GM12878 (cell line): ENCODE measurements around the gene RRP1B. TPM values are rescaled to one million over a fixed set of nuclear protein-coding genes. Genes with fewer than 3 reads are reported as not detected.

Experiments
- ATAC-seq: fragments of 200-7000 bp; cut with Tn5 transposase; 3 replicates; pipeline ENCODE4 v1.9.1; 2020; ENCODE audit warnings: mild to moderate bottlenecking, moderate library complexity
- BruUV-seq: library from RNA; stranded (reverse); fragments of 400-500 nt; replicated peaks from 2 replicates; lab custom pipeline; 2021; lab: Mats Ljungman, UMichigan
- CTCF ChIA-PET: fragments of 300-600 bp; sonication (Branson Sonifier 250); formaldehyde crosslinking; extraction: SDS; loops from one replicate; lab custom pipeline; 2021; ENCODE audit warnings: inconsistent platforms; lab: Yijun Ruan, JAX
- POLR2A ChIA-PET: fragments of 350-600 bp; formaldehyde crosslinking; extraction: SDS; loops from one replicate; lab custom pipeline; 2021; ENCODE audit warnings: inconsistent platforms; lab: Charles Lee
- RAD21 ChIA-PET: fragments of 300-600 bp; sonication (Branson Sonifier 250); formaldehyde crosslinking; loops from one replicate; lab custom pipeline; 2023; ENCODE audit warnings: antibody characterized with exemption; ENCODE audit not compliant: unreplicated experiment; lab: Charles Lee
- SMC1A ChIA-PET: fragments of 300-600 bp; sonication (Branson Sonifier 250); formaldehyde crosslinking; loops from one replicate; lab custom pipeline; 2023; ENCODE audit not compliant: unreplicated experiment, uncharacterized antibody; lab: Charles Lee
- DNase-seq: peaks from one replicate; pipeline ENCODE4 v3.0.0-alpha.2; 2011; ENCODE audit warnings: low read depth, low spot score
- FAIRE-seq: peaks from 3 replicates; lab custom pipeline; 2011; peaks lifted over from hg19 to GRCh38; lab: Jason Lieb, UNC
- H2AFZ ChIP-seq: 2 replicates; pipeline ENCODE4 v1.6.0; 2011; ENCODE audit warnings: low read depth, low read length, control low read depth; ENCODE audit not compliant: control insufficient read depth
- H3K27ac ChIP-seq: 2 replicates; pipeline ENCODE4 v1.5.1; 2011; ENCODE audit warnings: control low read depth; ENCODE audit not compliant: control insufficient read depth, insufficient read depth
- H3K27me3 ChIP-seq, 2 experiments: replicated peaks in 1 of 2; 2 replicates each; pipeline versions ENCODE4 v1.6.0 to v1.6.1; 2011; ENCODE audit warnings: low read length in 1 of 2; ENCODE audit not compliant: control insufficient read depth in 2 of 2, insufficient read depth in 2 of 2
- H3K36me3 ChIP-seq, 2 experiments: 2 replicates each; pipeline ENCODE4 v1.5.1; 2011; ENCODE audit warnings: low read length in 1 of 2; ENCODE audit not compliant: control insufficient read depth in 2 of 2, insufficient read depth in 2 of 2
- H3K4me1 ChIP-seq: 2 replicates; pipeline ENCODE4 v1.6.1; 2011; ENCODE audit warnings: mild to moderate bottlenecking, low read length, moderate library complexity, mixed read lengths; ENCODE audit not compliant: control insufficient read depth, insufficient read depth
- H3K4me2 ChIP-seq: 2 replicates; pipeline ENCODE4 v1.6.0; 2011; ENCODE audit warnings: control low read depth; ENCODE audit not compliant: control insufficient read depth, insufficient read depth
- H3K4me3 ChIP-seq: fragments of 200-600 bp; sonication (generic); 2 replicates; pipeline ENCODE4 v1.5.1; 2016
- H3K79me2 ChIP-seq: 2 replicates; pipeline ENCODE4 v1.6.0; 2011; ENCODE audit warnings: low read length; ENCODE audit not compliant: control insufficient read depth, insufficient read depth
- H3K9ac ChIP-seq: 2 replicates; pipeline ENCODE4 v1.8.0; 2011; ENCODE audit warnings: low read length, control low read depth, mixed read lengths; ENCODE audit not compliant: control insufficient read depth, insufficient read depth
- H3K9me3 ChIP-seq: replicated peaks from 3 replicates; pipeline ENCODE4 v1.5.1; 2011; ENCODE audit warnings: mild to moderate bottlenecking, low read length; ENCODE audit not compliant: control insufficient read depth, insufficient read depth
- H4K20me1 ChIP-seq: 2 replicates; pipeline ENCODE4 v1.6.0; 2011; ENCODE audit not compliant: control insufficient read depth, insufficient read depth
- ASH2L ChIP-seq: fragments of 300-600, 200-600 bp; sonication (generic); IDR thresholded peaks from 2 replicates; pipeline ENCODE4 v1.6.1; 2017; ENCODE audit warnings: low read depth, mild to moderate bottlenecking, borderline replicate concordance
- BCL3 ChIP-seq: IDR thresholded peaks from 2 replicates; pipeline ENCODE4 v1.6.1; 2011; ENCODE audit warnings: borderline replicate concordance, low read depth, mild to moderate bottlenecking, moderate library complexity, low read length; ENCODE audit not compliant: insufficient read depth, poor library complexity, severe bottlenecking
- CHD2 ChIP-seq: IDR thresholded peaks from 2 replicates; pipeline ENCODE4 v1.6.1; 2011; ENCODE audit warnings: low read depth, low read length, improper control_type of control experiment, borderline replicate concordance
- FOXM1 ChIP-seq: IDR thresholded peaks from 2 replicates; pipeline ENCODE4 v1.6.1; 2012; ENCODE audit warnings: low read depth, mild to moderate bottlenecking, inconsistent platforms, low read length, moderate library complexity
- HDAC2 ChIP-seq: fragments of 200-600 bp; sonication (generic); IDR thresholded peaks from 2 replicates; pipeline ENCODE4 v1.6.1; 2017
- HDAC6 ChIP-seq: fragments of 200-600 bp; sonication (generic); IDR thresholded peaks from one replicate; pipeline ENCODE4 v1.8.0; 2017; ENCODE audit warnings: antibody characterized with exemption; ENCODE audit not compliant: unreplicated experiment
- IKZF2 ChIP-seq, 2 experiments: fragments of 450-650 bp; IDR thresholded peaks; 2 replicates each; pipeline ENCODE4 v1.6.1; 2017; ENCODE audit warnings: mild to moderate bottlenecking in 2 of 2, moderate library complexity in 2 of 2
- JUND ChIP-seq: IDR thresholded peaks from 2 replicates; pipeline ENCODE4 v1.6.1; 2012; ENCODE audit warnings: low read depth, mild to moderate bottlenecking, low read length, improper control_type of control experiment, moderate library complexity
- MEF2B ChIP-seq: fragments of 450-650 bp; IDR thresholded peaks from 2 replicates; pipeline ENCODE4 v1.6.1; 2018; ENCODE audit warnings: mild to moderate bottlenecking, moderate library complexity; ENCODE audit not compliant: partially characterized antibody, poor library complexity, severe bottlenecking
- MTA2 ChIP-seq: fragments of 450-650 bp; IDR thresholded peaks from 2 replicates; pipeline ENCODE4 v1.6.1; 2016; ENCODE audit warnings: low read depth, mild to moderate bottlenecking, moderate library complexity
- MXI1 ChIP-seq: fragments of 150-350 bp; IDR thresholded peaks from 2 replicates; pipeline ENCODE4 v1.6.1; 2011; ENCODE audit warnings: low read depth, mild to moderate bottlenecking, inconsistent platforms, low read length, improper control_type of control experiment
- NR2F1 ChIP-seq: fragments of 450-650 bp; conservative IDR thresholded peaks from 2 replicates; pipeline ENCODE4 v1.6.1; 2017; ENCODE audit warnings: mild to moderate bottlenecking
- PAX8 ChIP-seq: fragments of 450-650 bp; IDR thresholded peaks from 2 replicates; pipeline ENCODE4 v1.6.1; 2017; ENCODE audit warnings: mild to moderate bottlenecking, moderate library complexity
- RUNX3 ChIP-seq: IDR thresholded peaks from 2 replicates; pipeline ENCODE4 v1.6.1; 2012; ENCODE audit warnings: low read length, inconsistent platforms
- TARDBP ChIP-seq: IDR thresholded peaks from 2 replicates; pipeline ENCODE4 v1.6.1; 2016; ENCODE audit warnings: borderline replicate concordance
- YBX1 ChIP-seq: fragments of 450-650 bp; IDR thresholded peaks from 2 replicates; pipeline ENCODE4 v1.6.1; 2016; ENCODE audit warnings: antibody characterized with exemption
- ZBTB4 ChIP-seq: fragments of 450-650 bp; formaldehyde crosslinking; IDR thresholded peaks from 2 replicates; pipeline ENCODE4 v1.4.0; 2022; ENCODE audit warnings: mild to moderate bottlenecking, moderate library complexity
- ZNF24 ChIP-seq: fragments of 450-650 bp; IDR thresholded peaks from 2 replicates; pipeline ENCODE4 v1.6.1; 2017; ENCODE audit warnings: antibody characterized with exemption, mild to moderate bottlenecking
- ZNF384 ChIP-seq: IDR thresholded peaks from 2 replicates; pipeline ENCODE4 v1.6.1; 2012; ENCODE audit warnings: low read depth, mild to moderate bottlenecking, low read length, improper control_type of control experiment, borderline replicate concordance
- WGBS: methylation state at CpG from one replicate; pipeline ENCODE4 v1.1.6; 2016; ENCODE audit warnings: low lambda C conversion rate; ENCODE audit not compliant: insufficient replicate concordance, insufficient coverage; ENCODE audit errors: missing lambda C conversion rate; 5-methylcytosine and 5-hydroxymethylcytosine counted together
- in situ Hi-C: fragments of 300-500 bp; cut with MboI; formaldehyde crosslinking; loops from 9 replicates; pipeline ENCODE4 v1.14.3; 2018; ENCODE audit warnings: mixed read lengths
- intact Hi-C: fragments of 100-400 bp; cut with micrococcal nuclease; formaldehyde crosslinking; loops from one replicate; pipeline ENCODE4 v1.14.2; 2022; ENCODE audit not compliant: unreplicated experiment
- polyA plus RNA-seq, 11 experiments: library from polyadenylated mRNA; depleted of rRNA in 4 of 11; unstranded in 6 of 11; stranded (reverse) in 5 of 11; fragments of >200 nt; fragmentation: Nextera tagmentation in 4 of 11; fragmentation: Illumina TruSeq in 1 of 11; extraction: Ambion mirVana in 4 of 11; extraction: Trizol in 1 of 11; gene quantifications; 1 replicate in 1 of 11; 2 replicates in 10 of 11; pipeline versions ENCODE4 v1.2.1 to v1.2.3, GENCODE V29; 2011 to 2016; ENCODE audit warnings: inconsistent platforms in 2 of 11, missing spikeins in 2 of 11, low read depth in 1 of 11
- total RNA-seq, 4 experiments: library from RNA; depleted of rRNA in 3 of 4; stranded (reverse); fragments of >200 nt in 3 of 4; fragmentation: Illumina TruSeq in 1 of 4; extraction: Trizol in 1 of 4; gene quantifications; 2 replicates each; pipeline versions ENCODE4 v1.2.1 to v1.2.3, GENCODE V29; 2013 to 2021

The RRP1B gene
- total and polyA plus RNA-seq, 10 of the 15 experiments (the other 5 are each of a cell fraction or from before 2014, with no cell fraction given): 8.1 to 57.4 (median 38.1) TPM

GRCh38 chr21:43667191-43667904 lies 8.0 kb downstream of the RRP1B start:
- CTCF ChIA-PET: interaction anchor here (1.2 kb wide), 1 partner anchor 61 kb away, joined by 3 read pairs; no protein-coding TSS in a partner anchor
- RAD21 ChIA-PET: no interaction called here
- peak overlapping the region; percentile 20; the same call in 1 of the 2 replicates for H3K27ac ChIP-seq
- H3K4me3 ChIP-seq: no peak overlapping the region
- no peak for DNase-seq
- H3K79me2 ChIP-seq: peaks cover 46% of the 10 kb centered on the region
- in situ Hi-C loops (no loop called here), intact Hi-C loops (loop anchor here (5.0 kb wide), 2 partner anchors 50 to 255 kb away; partner anchors contain the start of gene PDXK)
- SMC1A ChIA-PET: interaction anchor here (1.5 kb wide), 1 partner anchor 11 kb away, joined by 5 read pairs; no protein-coding TSS in a partner anchor
- no peak for FAIRE-seq
- H3K36me3 ChIP-seq: peaks cover 5 to 20% of the 10 kb centered on the region in 2 experiments; a peak in 3 of 4 replicates
- peak; percentile 87 for ATAC-seq
- peak overlapping the region; percentile 28; the same call in 1 of the 2 replicates for H3K4me2 ChIP-seq
- no TSS peak for BruUV-seq
- peaks cover 15% of the 10 kb centered on the region for H3K4me1 ChIP-seq
- POLR2A ChIA-PET: interaction anchor here (1.3 kb wide), 1 partner anchor 61 kb away, joined by 4 read pairs; no protein-coding TSS in a partner anchor
- no peaks in the 10 kb centered on the region for H3K27me3 ChIP-seq
- H3K9me3 ChIP-seq: peaks cover 1% of the 10 kb centered on the region; the same call in 1 of the 3 replicates
- 20% methylated on average over 7 of the region's 7 CpGs for WGBS
- no peaks in the 10 kb centered on the region for H4K20me1 ChIP-seq
- H3K9ac ChIP-seq: no peak overlapping the region
- H2AFZ ChIP-seq: no peak overlapping the region
- TF ChIP-seq ASH2L (no peak), ZBTB4 (CRISPR knock-in tag) (no peak), MEF2B (peak; percentile 60), YBX1 (no peak), JUND (no peak), MXI1 (no peak), BCL3 (peak; percentile 54), NR2F1 (peak; percentile 40; the same call in 1 of the 2 replicates), HDAC2 (no peak), CHD2 (no peak), FOXM1 (no peak), ZNF24 (no peak), HDAC6 (no peak), RUNX3 (peak; percentile 80), MTA2 (0 out of 2 replicates have a peak, but pooled peaks have one; percentile 21), TARDBP (no peak), ZNF384 (peak; percentile 39; the same call in 1 of the 2 replicates), IKZF2 (IDR thresholded peaks at IDR 0.05) (no peak), PAX8 (no peak)
